ENCODE results near the gene AWAT2.

GRCh38 chrX:70082723-70083122 is 33.0 kb upstream of the AWAT2 start:
- no peak for TF ChIP-seq CTCF (IDR thresholded peaks at IDR 0.05)
- TF ChIP-seq POLR2A (IDR thresholded peaks at IDR 0.05) = no peak
